Measurements from ENCODE around the gene DLG4.

The DLG4 gene

GRCh38 chr17:7215136-7215638 is 4.4 kb downstream of the DLG4 start:
- H3K4me3 ChIP-seq (ENCODE audit: low read length) = peak overlapping the region; percentile 73
- no peaks in the 10 kb centered on the region for H3K36me3 ChIP-seq (ENCODE audit: control insufficient read depth, low read length)
- H3K27ac ChIP-seq (ENCODE audit: low read depth, low read length) = peak overlapping the region; percentile 44
- no peak for TF ChIP-seq EZH2phosphoT487 (IDR thresholded peaks at IDR 0.05; ENCODE audit: borderline replicate concordance, low read length)
- TF ChIP-seq CTCF (IDR thresholded peaks at IDR 0.05; ENCODE audit: low read depth, low read length, poor library complexity, severe bottlenecking) = no peak
- H3K27me3 ChIP-seq (ENCODE audit: control insufficient read depth, low read length) = no peaks in the 10 kb centered on the region
- no peaks in the 10 kb centered on the region for H3K9me3 ChIP-seq (ENCODE audit: control insufficient read depth, insufficient read depth, low read length)
- peaks cover 56% of the 10 kb centered on the region for H3K4me1 ChIP-seq (ENCODE audit: control insufficient read depth, low read length)
- H4K20me1 ChIP-seq (ENCODE audit: control insufficient read depth, insufficient read depth, low read depth, low read length) = no peaks in the 10 kb centered on the region; the same call in 1 of the 2 replicates
- H3K9me2 ChIP-seq (replicated peaks; ENCODE audit: control insufficient read depth, low read length) = no peaks in the 10 kb centered on the region
- peaks cover 44% of the 10 kb centered on the region for H3K79me2 ChIP-seq (ENCODE audit: control insufficient read depth, low read length)
- H3F3A ChIP-seq (ENCODE audit: control insufficient read depth, insufficient read depth) = peaks cover 11% of the 10 kb centered on the region
- peak overlapping the region; percentile 82 for H3K4me2 ChIP-seq (ENCODE audit: low read length)

- H3K27me3 ChIP-seq (ENCODE audit: control insufficient read depth, low read length) = no peaks in the 10 kb centered on the region
- peaks cover 12% of the 10 kb centered on the region for H3F3A ChIP-seq (ENCODE audit: control insufficient read depth, insufficient read depth)
- H3K4me2 ChIP-seq (ENCODE audit: low read length) = peak overlapping the region; percentile 83
- no peaks in the 10 kb centered on the region for H3K9me2 ChIP-seq (replicated peaks; ENCODE audit: control insufficient read depth, low read length)
- peak; percentile 66 for TF ChIP-seq CTCF (IDR thresholded peaks at IDR 0.05; ENCODE audit: low read depth, low read length, poor library complexity, severe bottlenecking)
- no peak for TF ChIP-seq EZH2phosphoT487 (IDR thresholded peaks at IDR 0.05; ENCODE audit: borderline replicate concordance, low read length)
- no peaks in the 10 kb centered on the region for H3K9me3 ChIP-seq (ENCODE audit: control insufficient read depth, insufficient read depth, low read length)
- H3K4me3 ChIP-seq (ENCODE audit: low read length) = peak overlapping the region; percentile 73
- H3K4me1 ChIP-seq (ENCODE audit: control insufficient read depth, low read length) = peaks cover 55% of the 10 kb centered on the region
- H3K36me3 ChIP-seq (ENCODE audit: control insufficient read depth, low read length) = no peaks in the 10 kb centered on the region
- peaks cover 42% of the 10 kb centered on the region for H3K79me2 ChIP-seq (ENCODE audit: control insufficient read depth, low read length)
- peak overlapping the region; percentile 44 for H3K27ac ChIP-seq (ENCODE audit: low read depth, low read length)
- no peaks in the 10 kb centered on the region; the same call in 1 of the 2 replicates for H4K20me1 ChIP-seq (ENCODE audit: control insufficient read depth, insufficient read depth, low read depth, low read length)
These were observed 5.1 kb downstream of the DLG4 start for GRCh38 chr17:7214300-7215135.

- peaks cover 49% of the 10 kb centered on the region for H3K4me1 ChIP-seq (ENCODE audit: control insufficient read depth, low read length)
- peak overlapping the region; percentile 28 for H3K27ac ChIP-seq (ENCODE audit: low read depth, low read length)
- H3K4me3 ChIP-seq (ENCODE audit: low read length) = peak overlapping the region; percentile 72
- H3K36me3 ChIP-seq (ENCODE audit: control insufficient read depth, low read length) = no peaks in the 10 kb centered on the region
- peaks cover 44% of the 10 kb centered on the region for H3K79me2 ChIP-seq (ENCODE audit: control insufficient read depth, low read length)
- peak; percentile 87 for TF ChIP-seq CTCF (IDR thresholded peaks at IDR 0.05; ENCODE audit: low read depth, low read length, poor library complexity, severe bottlenecking)
- TF ChIP-seq EZH2phosphoT487 (IDR thresholded peaks at IDR 0.05; ENCODE audit: borderline replicate concordance, low read length) = no peak
- H3K9me2 ChIP-seq (replicated peaks; ENCODE audit: control insufficient read depth, low read length) = no peaks in the 10 kb centered on the region
- no peaks in the 10 kb centered on the region for H3K9me3 ChIP-seq (ENCODE audit: control insufficient read depth, insufficient read depth, low read length)
- no peaks in the 10 kb centered on the region; the same call in 1 of the 2 replicates for H4K20me1 ChIP-seq (ENCODE audit: control insufficient read depth, insufficient read depth, low read depth, low read length)
- no peaks in the 10 kb centered on the region for H3K27me3 ChIP-seq (ENCODE audit: control insufficient read depth, low read length)
- H3K4me2 ChIP-seq (ENCODE audit: low read length) = peak overlapping the region; percentile 83
- peaks cover 11% of the 10 kb centered on the region for H3F3A ChIP-seq (ENCODE audit: control insufficient read depth, insufficient read depth)
These were observed 5.7 kb downstream of the DLG4 start for GRCh38 chr17:7213895-7214299.

Measured in DOHH2 (cell line).